LNCAP (cell line): ENCODE results near the gene CCDC158.

Source experiments
- CTCF ChIP-seq: fragments of 450-650 bp; IDR thresholded peaks from 2 replicates; pipeline ENCODE4 v1.5.1; 2017; ENCODE audit warnings: mild to moderate bottlenecking

CCDC158 gene

GRCh38 chr4:76457885-76458284 lies 36.9 kb upstream of the CCDC158 start:
- no peak for TF ChIP-seq CTCF

DNA sequence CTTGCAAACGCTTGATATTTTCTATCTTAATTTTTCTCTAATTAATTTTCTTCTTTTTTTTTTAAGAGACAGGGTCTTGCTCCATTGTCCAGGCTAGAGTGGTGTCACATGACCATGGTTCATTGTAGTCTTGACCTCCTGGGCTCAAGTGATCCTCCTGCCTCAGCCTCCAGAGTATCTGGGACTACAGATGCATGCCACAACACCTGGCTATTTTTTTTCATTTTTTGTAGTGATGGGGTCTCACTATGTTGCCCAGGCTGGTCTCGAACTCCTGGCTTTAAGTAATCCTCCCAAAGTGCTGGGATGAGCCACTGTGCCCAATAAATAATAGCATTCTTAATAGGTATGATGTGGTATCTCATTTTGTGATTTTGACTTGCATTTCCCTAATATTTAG lies 32.3 kb upstream of the CCDC158 start:
- TF ChIP-seq CTCF: no peak

- no peak for TF ChIP-seq CTCF
These were observed 28.9 kb upstream of the CCDC158 start for GRCh38 chr4:76449833-76450232.

GRCh38 chr4:76449362-76449767 lies 28.4 kb upstream of the CCDC158 start:
- no peak for TF ChIP-seq CTCF

DNA sequence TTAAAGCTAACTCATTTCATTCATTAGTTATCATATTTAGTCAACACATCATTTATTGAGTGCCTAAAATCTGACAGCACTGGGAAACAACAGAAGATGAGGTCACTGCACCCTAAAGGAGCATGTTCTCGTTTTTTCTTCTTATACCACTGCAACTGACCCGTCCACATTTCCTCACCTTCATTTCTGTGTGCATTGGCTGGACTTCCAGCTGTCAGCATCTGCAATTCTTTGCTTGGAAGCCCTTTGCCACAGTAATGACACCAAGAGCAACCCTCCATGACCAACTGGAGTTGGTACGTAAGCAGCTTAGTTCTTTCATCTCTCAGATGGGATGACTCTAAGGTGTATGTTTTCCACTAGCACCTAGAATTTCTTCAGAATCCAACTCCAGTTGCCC lies 27.3 kb upstream of the CCDC158 start:
- no peak for TF ChIP-seq CTCF

- TF ChIP-seq CTCF: no peak
These were observed 26.5 kb upstream of the CCDC158 start for GRCh38 chr4:76447393-76447851.

DNA sequence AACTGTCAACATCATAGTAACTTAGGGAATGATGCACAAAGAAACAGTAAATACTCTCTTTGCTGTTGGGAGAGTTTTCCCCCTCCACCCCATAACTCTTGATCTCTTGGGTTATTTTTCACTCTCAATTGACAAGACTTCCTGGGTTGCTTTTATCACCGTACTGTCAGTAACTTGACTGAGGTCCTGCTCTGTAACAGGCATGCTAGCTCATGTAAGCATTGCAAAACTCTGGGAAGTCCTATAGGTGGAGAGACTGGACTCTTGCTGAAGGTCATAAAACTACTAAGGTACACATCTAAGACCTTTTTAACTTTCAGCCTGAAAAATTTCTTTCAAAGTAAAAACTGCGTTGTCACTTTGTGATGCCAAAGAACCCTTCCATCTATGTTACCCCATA lies 25.0 kb upstream of the CCDC158 start:
- TF ChIP-seq CTCF: no peak

DNA sequence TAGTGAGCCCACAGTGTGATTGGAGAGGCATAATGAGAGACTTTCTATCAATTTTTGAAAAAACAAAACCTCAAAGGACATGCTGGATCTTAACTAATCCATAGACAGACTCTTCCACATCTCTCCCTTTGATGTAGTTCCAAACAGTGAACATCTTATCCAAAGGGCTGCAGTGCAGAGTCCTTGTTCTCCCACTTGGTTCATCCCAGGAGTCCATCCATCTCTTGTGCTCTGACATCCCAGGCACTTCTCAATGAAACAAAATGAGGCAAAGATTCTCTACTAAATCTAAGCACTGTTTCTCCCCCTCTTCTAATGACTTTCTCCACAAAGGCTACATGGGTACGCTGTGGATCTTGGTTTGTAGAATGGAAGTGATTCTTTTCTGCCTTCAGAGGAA lies 22.4 kb upstream of the CCDC158 start:
- no peak for TF ChIP-seq CTCF
